Globus pallidus (tissue), 1 donor: ENCODE results near the gene PDLIM7.

Experiments
- DNase-seq: peaks from one replicate; pipeline ENCODE4 v3.0.0-alpha.2; 2015; ENCODE audit warnings: low spot score

The PDLIM7 gene

GRCh38 chr5:177456976-177457851 lies 40.2 kb downstream of the PDLIM7 start:
- DNase-seq, result peak; percentile 88

DNA sequence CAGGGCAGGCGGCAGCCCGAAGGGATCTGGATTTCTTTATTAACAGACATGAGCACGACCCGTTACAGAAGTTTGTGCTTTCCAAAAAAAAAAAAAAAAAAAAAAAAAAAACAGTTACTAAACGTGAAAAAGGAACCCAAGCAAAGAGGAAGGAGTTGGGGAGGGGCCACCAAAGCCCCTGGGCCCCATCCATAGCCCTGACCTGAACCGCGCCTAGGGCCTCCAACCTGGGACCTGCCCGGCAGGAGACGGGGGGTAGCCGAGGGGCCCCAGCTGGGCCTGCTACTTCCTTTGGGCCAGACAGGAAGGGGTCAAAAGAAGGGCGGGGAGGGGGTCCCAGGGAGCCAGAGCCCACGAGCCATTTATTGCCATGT lies 40.8 kb downstream of the PDLIM7 start:
- DNase-seq, result no peak

GRCh38 chr5:177455661-177456590 lies 41.5 kb downstream of the PDLIM7 start:
- DNase-seq, result peak; percentile 75

- no peak for DNase-seq
Measured at GRCh38 chr5:177455036-177455660, 42.3 kb downstream of the PDLIM7 start.

GRCh38 chr5:177454397-177455035 lies 42.9 kb downstream of the PDLIM7 start:
- DNase-seq, result peak; percentile 82

DNA sequence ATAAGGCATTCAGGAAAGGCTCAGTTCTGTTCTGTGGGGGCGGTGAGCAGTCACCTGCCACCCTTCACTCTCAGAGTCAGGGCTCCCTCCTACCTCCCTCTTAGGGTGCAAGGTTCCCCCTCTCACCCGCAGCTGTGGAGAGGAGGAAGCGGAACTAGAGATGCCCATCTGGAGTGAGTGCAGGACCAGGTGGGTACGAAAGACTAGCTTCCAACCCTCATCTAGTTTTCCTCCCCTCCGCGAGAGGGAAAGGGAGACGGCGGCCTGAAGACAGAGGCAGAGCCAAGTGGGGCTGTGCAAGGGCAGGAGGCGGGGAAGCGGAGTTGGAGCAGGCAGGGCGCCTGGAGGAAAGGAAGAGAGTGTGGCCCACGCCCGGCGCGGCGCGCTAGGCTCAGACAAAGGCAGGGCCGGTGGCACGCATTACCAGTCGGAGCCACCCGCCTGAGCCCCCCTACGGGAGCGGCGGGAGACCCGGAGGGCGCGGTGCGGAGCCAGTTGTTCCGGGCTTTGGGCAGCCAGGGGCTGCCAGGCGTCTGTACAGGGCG lies 43.5 kb downstream of the PDLIM7 start:
- no peak for DNase-seq

DNA sequence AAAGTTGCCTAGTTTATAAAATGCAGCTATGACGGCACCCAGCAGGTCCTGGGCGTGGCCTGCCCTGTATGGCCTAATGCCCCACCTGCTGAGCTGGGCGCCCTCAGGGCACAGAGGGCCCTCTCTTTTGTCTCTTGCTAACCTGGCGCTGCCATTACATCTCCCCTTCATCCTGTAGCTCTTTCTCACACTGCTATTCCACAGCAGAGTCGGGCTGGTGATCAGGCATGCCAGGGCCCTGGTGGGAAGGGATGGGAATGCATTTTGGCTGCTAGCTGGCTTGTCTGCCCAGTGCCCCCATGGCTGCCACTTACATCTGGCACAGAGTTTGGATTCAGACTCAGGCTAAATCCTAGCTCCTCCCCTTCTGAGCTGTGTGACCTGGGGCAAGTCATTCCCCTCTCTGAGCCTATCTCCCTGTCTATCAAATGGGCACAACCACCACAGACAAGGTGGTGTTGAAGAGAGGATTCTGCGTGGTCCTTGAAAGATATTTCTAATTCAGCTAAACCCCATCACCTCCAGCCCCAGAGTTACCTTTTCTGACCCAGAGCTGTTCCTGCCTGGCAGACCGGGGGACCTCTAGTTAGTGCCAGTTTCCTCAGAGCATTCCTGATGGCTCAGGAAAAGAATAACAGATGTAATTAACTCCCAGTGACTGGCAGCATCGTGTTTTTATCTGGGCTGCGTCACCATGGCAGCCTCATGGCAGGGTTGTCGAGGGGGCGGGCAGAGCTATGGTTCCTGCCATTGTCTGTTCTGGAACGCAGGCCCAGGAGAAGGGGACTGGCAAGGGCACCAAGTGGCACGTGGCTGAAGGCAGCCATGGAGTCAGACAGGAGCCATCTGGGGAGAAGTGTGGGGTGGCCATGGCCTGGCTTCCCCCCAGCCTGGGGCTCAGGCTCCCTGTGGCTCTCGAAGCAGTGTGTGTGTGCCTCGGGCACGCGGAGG lies 44.4 kb downstream of the PDLIM7 start:
- DNase-seq, result no peak

DNA sequence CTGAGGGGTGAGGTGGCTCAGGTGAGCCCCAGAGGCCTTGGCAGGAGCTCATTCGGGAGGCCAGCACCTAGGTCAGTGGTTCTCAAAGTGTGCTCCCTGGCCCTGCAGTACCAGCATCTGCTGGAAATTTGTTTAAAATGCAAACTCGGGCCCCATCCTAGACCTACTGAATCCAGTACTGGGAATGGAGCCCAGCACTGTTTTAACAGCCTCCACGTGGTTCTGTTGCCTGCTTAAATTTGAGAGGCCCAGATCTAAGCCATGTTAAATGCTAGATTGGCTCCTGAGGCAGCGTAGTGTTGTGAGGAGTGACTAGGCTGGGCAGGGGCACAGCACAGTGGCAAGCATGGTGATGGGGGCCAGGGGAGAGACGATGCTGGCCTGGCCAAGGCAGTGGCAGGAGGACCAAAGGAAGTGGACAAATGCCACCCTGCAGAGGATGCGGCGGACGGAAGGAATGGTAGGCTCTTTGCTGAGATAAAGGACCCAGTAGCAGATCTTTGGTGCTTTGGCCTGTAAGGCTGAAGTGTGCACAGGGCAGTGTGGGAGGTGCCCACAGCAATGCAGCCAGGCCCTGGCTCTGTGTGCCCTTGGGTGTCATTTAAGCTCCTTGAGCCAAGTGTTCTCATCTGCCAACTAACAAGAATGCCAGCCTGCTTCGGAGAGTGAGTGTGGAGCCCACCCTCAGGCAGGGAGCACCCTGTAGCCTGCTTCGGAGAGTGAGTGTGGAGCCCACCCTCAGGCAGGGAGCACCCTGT lies 46.6 kb downstream of the PDLIM7 start:
- DNase-seq, result no peak

DNA sequence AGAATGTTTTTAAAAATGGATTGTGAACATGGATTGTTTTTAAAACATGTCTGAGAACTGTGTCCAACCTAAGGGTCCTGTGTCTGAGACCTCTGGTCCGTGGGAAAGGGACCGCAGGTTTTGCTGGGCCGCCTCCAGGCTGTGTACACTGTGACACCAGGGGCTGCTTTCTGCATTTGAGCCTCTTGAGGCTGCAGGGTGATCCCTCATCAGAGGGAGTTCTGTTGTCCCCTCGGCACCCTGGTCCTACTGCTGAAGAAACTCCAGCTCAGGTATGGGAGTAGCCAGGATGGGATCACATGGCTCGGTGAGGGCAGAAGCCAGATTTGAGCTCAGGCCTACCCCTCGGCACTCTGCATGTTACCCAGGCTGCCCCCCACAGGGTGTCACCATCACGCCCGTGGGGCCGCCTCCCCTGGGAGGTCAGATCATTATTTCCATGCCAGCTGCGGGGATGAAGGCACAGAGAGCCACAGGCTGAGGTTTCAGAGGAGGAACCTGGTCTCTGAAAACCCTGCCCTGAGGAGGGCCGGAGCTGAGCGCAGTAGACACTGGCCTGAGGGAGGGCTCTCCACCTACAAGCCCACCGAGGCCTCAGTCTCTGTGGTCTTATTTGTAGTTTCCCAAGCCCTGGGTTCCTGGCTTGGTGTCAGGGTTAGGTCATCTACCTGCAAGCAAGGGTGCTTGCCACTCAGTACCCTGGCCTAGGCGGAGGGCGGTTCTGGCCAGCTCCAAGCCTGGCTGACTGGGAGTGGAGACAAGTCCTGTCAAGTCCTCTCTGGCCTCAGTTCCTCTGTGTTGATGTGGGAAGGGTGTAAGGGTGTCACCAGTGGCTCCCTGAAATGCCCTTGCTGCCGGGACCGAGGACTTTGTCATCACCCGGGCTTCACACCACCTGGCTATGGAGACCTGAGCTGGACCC lies 48.0 kb downstream of the PDLIM7 start:
- DNase-seq, result no peak

GRCh38 chr5:177448244-177448950 lies 49.0 kb downstream of the PDLIM7 start:
- no peak for DNase-seq

GRCh38 chr5:177447611-177448243 lies 49.7 kb downstream of the PDLIM7 start:
- peak; percentile 95 for DNase-seq

- DNase-seq, result peak; percentile 78
Measured at GRCh38 chr5:177447066-177447610, 50.3 kb downstream of the PDLIM7 start.

DNA sequence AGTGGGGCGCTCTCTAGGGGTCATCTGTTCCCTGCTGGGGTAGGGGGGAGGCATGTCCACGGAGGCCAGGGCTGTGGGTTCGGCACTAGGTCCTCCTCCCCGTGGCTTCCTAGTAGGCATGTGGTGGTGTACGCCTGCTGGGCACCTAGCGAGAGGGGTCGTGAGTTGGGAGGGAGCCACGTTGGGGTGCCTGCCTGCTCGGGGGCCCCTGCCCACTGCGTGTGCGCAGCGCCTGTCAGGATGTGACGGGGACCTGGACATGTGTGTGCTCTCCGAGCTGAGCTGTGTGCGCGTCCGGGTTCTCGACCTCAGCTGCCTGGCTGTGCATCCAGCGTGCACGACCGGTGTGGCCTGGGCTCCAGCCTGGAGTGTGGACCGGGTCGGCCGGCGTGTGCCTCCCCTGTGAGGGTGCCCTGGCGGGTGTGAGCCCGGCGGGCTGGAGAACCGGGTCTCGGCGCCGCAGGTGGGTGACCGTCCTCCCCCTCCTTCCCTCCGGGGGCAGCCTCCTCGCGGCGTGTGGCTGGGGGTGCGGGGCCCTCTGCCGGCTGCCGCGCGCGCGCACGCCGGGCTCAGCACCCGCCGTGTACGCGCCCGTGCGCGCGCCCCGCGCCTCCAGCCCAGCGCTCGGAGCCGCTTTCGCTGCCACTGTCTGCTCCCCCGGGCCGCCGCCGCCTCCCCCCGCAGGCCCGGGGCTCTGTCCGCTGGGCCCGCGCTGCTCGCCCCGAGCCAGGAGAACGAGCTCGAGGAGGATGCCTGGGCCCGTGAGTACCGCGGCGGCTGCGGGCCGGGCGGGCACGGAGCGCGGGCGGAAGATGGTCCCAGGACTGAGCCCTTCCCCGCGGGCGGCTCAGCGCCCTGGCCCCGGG lies 51.0 kb downstream of the PDLIM7 start, which contains the start of gene PRR7:
PRR7 (plus strand) TSS at position 615 of the 866 bp plus-strand sequence. CDS start 8,254 bp downstream, outside the sequence.
- peak; percentile 83 for DNase-seq

DNA sequence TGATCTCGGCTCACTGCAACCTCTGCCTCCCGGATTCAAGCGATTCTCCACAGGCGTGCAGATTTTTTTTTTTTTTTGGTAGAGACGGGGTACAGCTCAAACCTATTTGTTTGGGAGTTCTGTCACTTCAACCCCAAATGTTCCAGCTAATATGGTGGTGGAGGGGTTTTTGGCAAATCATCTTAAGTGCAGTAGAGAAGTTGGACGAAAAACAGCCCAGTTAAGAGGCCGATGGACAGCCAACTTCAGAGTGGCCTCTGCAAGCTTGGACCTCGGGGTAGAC lies 51.5 kb downstream of the PDLIM7 start:
- no peak for DNase-seq

GRCh38 chr5:177445052-177445916 lies 52.1 kb downstream of the PDLIM7 start:
- DNase-seq, result no peak
